BLaER1 treated with 17β-estradiol and CSF1 and Interleukin-3, amounts not matched to agents 10 nM and 100 nM (cell line): Measurements from ENCODE around the gene TBC1D9.

Source experiments
- H3K27ac ChIP-seq, 11 experiments: shearing (Covaris generic); formaldehyde crosslinking; 2 replicates each; pipeline ENCODE4 v1.8.1; 2022
- H3K27me3 ChIP-seq, 11 experiments: shearing (Covaris generic); formaldehyde crosslinking; 2 replicates each; pipeline ENCODE4 v1.8.1; 2022
- H3K36me3 ChIP-seq, 11 experiments: shearing (Covaris generic); formaldehyde crosslinking; 2 replicates each; pipeline ENCODE4 v1.8.1; 2022
- H3K4me1 ChIP-seq, 10 experiments: shearing (Covaris generic); formaldehyde crosslinking; 2 replicates each; pipeline ENCODE4 v1.8.1; 2022
- H3K4me2 ChIP-seq, 11 experiments: shearing (Covaris generic); formaldehyde crosslinking; 2 replicates each; pipeline ENCODE4 v1.8.1; 2022
- H3K4me3 ChIP-seq, 10 experiments: shearing (Covaris generic); formaldehyde crosslinking; 2 replicates each; pipeline ENCODE4 v1.8.1; 2022
- H3K9ac ChIP-seq, 11 experiments: shearing (Covaris generic); formaldehyde crosslinking; 2 replicates each; pipeline ENCODE4 v1.8.1; 2022
- H3K9me3 ChIP-seq, 11 experiments: shearing (Covaris generic); formaldehyde crosslinking; replicated peaks in 1 of 11; 2 replicates each; pipeline ENCODE4 v1.8.1; 2022
- H4K20me1 ChIP-seq, 11 experiments: shearing (Covaris generic); formaldehyde crosslinking; 2 replicates each; pipeline ENCODE4 v1.8.1; 2022
- Cebpa-rat ChIP-seq, 11 experiments: shearing (Covaris generic); IDR thresholded peaks; 2 replicates each; pipeline ENCODE4 v1.8.1; 2022

Gene TBC1D9

DNA sequence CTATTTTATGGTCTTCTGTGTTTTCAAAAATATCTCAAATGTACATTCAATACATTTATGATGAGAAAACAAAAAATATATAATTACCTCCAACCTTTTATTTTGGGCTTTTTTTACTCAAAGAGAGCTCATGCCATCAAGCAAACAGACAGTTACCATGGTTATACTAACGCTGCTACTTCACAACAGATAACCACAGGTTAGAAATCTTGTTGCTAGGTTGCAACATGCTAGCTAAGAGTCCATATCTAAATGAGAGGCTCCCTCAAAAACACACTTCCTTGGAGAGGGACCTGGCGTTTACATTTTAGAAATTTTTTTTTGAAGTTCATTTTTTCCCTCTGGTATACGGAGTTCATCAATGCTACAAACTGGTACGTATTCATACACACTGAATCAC is 44.3 kb downstream of the TBC1D9 start:
- H3K36me3 ChIP-seq: no peaks in the 10 kb centered on the region
- H3K4me3 ChIP-seq: no peak overlapping the region
- no peak overlapping the region for H3K9ac ChIP-seq
- peaks cover 0 to 24% (median 0%) of the 10 kb centered on the region in 11 experiments; a peak in 1 of 22 replicates for H4K20me1 ChIP-seq
- TF ChIP-seq Cebpa-rat (IDR thresholded peaks at IDR 0.05): no peak
- peaks cover 0 to 9% (median 0%) of the 10 kb centered on the region in 10 experiments; a peak in 6 of 20 replicates for H3K4me1 ChIP-seq
- no peak overlapping the region for H3K27ac ChIP-seq
- H3K4me2 ChIP-seq: no peak overlapping the region
- no peaks in the 10 kb centered on the region for H3K27me3 ChIP-seq
- peaks cover 0 to 10% (median 4%) of the 10 kb centered on the region in 11 experiments; a peak in 10 of 22 replicates for H3K9me3 ChIP-seq

DNA sequence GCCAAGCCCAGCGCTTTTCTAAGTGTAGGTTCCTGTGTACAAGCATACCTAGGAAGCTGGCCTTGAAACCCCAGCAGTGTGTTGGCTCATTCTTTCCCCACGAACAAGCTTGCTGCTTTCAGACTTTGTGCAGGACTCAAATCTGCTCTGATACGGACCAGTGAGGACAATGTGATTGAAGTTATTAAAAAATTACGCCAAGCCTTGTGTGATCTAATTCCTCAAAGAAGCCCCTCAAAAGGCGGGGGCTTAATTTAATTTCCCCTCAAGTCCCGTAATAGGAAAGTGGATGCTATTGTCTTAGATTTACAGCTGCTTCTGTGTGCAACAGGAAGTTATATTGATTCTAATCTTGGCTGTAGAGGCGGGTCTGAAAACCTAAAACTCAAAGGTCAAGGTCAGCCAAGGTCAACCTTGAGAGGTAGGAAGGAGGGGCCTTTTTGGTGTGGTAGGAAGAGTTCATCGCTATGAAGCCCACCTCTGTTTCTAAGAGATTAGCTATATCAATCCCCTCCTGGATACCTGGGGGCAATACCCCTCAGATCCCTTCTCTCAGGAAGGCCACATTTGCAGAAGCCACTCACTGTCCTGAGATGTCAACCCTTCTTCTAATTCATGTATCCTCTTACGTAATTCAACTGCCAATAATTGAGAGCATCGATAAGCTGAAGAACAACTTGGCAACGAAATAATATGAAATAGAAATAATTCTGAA is 45.1 kb downstream of the TBC1D9 start:
- H3K4me2 ChIP-seq: peak overlapping the region in 2 of 11 experiments; percentile 9 to 33; a peak in 5 of 22 replicates
- H3K4me1 ChIP-seq: peaks cover 0 to 13% (median 2%) of the 10 kb centered on the region in 10 experiments; a peak in 8 of 20 replicates
- H3K9me3 ChIP-seq: peaks cover 0 to 10% (median 4%) of the 10 kb centered on the region in 11 experiments; a peak in 10 of 22 replicates
- no peaks in the 10 kb centered on the region for H3K27me3 ChIP-seq
- no peak; a peak in 1 of 22 replicates for TF ChIP-seq Cebpa-rat (IDR thresholded peaks at IDR 0.05)
- no peaks in the 10 kb centered on the region for H3K36me3 ChIP-seq
- H3K27ac ChIP-seq: peak overlapping the region in 1 of 11 experiments; percentile 4; a peak in 1 of 22 replicates
- peaks cover 0 to 20% (median 0%) of the 10 kb centered on the region in 11 experiments; a peak in 1 of 22 replicates for H4K20me1 ChIP-seq
- no peak overlapping the region for H3K4me3 ChIP-seq
- no peak overlapping the region for H3K9ac ChIP-seq

DNA sequence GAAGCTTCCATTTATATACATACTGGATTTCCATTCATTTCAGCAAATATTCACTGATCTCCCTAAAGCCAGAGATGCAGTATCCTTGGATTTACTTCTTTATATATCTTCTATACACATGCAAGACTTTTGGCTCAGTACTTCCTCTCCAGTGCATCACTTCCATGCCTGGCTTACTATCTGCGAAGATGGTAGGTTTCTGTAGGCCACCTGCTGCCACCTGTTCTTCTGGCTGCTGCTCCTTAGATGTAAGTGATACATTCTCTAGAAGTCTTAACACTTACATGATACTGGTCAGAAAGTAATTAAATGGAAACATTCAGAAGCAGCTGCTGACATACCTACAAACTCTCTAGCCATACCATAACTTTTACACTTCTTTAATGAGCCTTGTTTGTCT is 48.9 kb downstream of the TBC1D9 start:
- Histone ChIP-seq H3K4me2 (no peak overlapping the region), H3K36me3 (no peaks in the 10 kb centered on the region), H3K4me1 (peaks cover 0 to 16% (median 3%) of the 10 kb centered on the region in 10 experiments; a peak in 8 of 20 replicates), H3K27me3 (no peaks in the 10 kb centered on the region), H3K9me3 (peaks cover 0 to 10% (median 4%) of the 10 kb centered on the region in 11 experiments; a peak in 10 of 22 replicates), H3K27ac (no peak overlapping the region), H4K20me1 (peaks cover 0 to 36% (median 0%) of the 10 kb centered on the region in 11 experiments; a peak in 2 of 22 replicates), H3K9ac (no peak overlapping the region), H3K4me3 (no peak overlapping the region)
- no peak for TF ChIP-seq Cebpa-rat (IDR thresholded peaks at IDR 0.05)

DNA sequence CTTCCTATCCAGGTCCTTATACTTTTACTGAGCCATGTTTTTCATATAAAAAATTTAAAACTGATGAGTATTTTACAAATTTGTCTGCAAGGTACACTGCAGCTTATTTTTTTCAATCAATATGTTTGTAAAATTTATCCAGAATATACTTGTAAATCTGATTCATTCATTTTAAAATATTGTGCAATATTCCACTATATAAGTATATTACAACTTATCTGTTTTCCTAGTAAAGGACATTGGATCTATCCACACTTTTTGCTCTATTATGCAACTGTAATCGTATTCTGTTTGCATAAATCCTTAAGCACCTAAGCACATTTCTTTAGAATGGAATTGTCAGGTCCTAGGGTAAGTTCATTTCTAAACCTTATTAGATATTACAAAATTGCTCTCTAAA is 49.5 kb downstream of the TBC1D9 start:
- H3K4me3 ChIP-seq: no peak overlapping the region
- TF ChIP-seq Cebpa-rat (IDR thresholded peaks at IDR 0.05): peak in 1 of 11 experiments; percentile 35; a peak in 1 of 22 replicates
- no peaks in the 10 kb centered on the region for H3K27me3 ChIP-seq
- H3K9me3 ChIP-seq: peaks cover 0 to 10% (median 4%) of the 10 kb centered on the region in 11 experiments; a peak in 10 of 22 replicates
- H3K4me1 ChIP-seq: peaks cover 0 to 16% (median 3%) of the 10 kb centered on the region in 10 experiments; a peak in 8 of 20 replicates
- H4K20me1 ChIP-seq: peaks cover 0 to 38% (median 0%) of the 10 kb centered on the region in 11 experiments; a peak in 2 of 22 replicates
- H3K9ac ChIP-seq: no peak overlapping the region
- peak overlapping the region in 2 of 11 experiments; percentile 31 to 59; a peak in 3 of 22 replicates for H3K4me2 ChIP-seq
- H3K27ac ChIP-seq: no peak overlapping the region
- H3K36me3 ChIP-seq: 0 out of 22 replicates have a peak, but pooled peaks cover 0 to 1% (median 0%) of the 10 kb centered on the region in 11 experiments

DNA sequence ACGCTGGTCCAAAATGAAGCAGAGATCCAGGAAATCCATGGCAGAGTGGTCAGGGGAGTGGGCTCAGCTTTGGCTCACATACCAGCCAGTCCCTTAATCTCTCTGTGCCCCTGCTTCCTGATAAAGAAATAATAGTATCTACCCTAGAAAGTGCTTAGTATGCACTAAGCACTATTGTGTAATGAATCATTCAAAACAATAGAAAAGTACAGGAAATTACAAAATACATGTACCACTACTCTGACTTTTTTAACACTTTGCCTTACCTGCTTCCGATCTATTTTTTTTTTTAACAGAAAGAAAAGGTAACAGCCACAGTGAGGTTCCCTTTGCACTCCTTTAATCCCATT is 49.9 kb downstream of the TBC1D9 start:
- Histone ChIP-seq H3K4me2 (peak overlapping the region in 3 of 11 experiments; percentile 31 to 59 (median 49); a peak in 5 of 22 replicates), H3K9me3 (peaks cover 0 to 10% (median 4%) of the 10 kb centered on the region in 11 experiments; a peak in 10 of 22 replicates), H3K27ac (no peak overlapping the region), H3K4me3 (no peak overlapping the region), H3K4me1 (peaks cover 0 to 16% (median 2%) of the 10 kb centered on the region in 10 experiments; a peak in 8 of 20 replicates), H3K27me3 (no peaks in the 10 kb centered on the region), H4K20me1 (peaks cover 0 to 42% (median 0%) of the 10 kb centered on the region in 11 experiments; a peak in 2 of 22 replicates), H3K36me3 (peaks cover 0 to 5% (median 0%) of the 10 kb centered on the region in 11 experiments; a peak in 3 of 22 replicates), H3K9ac (no peak overlapping the region)
- TF ChIP-seq Cebpa-rat (IDR thresholded peaks at IDR 0.05): no peak

DNA sequence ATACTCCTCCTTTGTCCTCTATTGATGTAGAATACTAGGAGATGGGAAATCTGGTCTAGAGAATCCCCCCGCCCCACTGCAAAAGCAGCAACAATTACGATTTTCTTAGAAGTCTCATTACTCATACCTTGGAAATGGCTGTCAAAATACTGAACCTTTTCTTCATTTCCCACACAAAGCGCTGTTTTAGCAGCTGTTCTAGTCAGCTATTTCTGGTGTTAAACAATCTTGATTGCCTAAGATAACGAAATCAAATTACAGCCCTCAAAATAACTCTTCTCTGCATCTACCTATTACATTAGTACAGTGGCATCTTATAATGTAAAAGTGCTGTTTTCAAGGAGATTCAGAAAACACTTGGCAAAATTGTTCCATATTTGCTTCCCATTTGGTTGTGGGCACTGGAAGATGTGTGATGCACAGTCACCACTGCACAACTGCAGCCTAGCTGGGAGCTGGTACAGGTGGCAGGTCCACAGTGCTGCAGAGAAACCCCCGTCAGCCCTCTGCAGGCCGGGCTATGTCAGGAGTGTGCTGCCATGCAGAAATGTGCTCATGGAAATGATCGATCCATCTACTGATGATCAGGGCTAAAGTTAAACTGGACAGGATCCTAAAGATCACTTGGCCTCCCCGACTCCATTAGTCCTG is 50.4 kb downstream of the TBC1D9 start:
- peaks cover 0 to 10% (median 4%) of the 10 kb centered on the region in 11 experiments; a peak in 10 of 22 replicates for H3K9me3 ChIP-seq
- no peaks in the 10 kb centered on the region for H3K27me3 ChIP-seq
- H3K27ac ChIP-seq: no peak overlapping the region
- peaks cover 0 to 42% (median 0%) of the 10 kb centered on the region in 11 experiments; a peak in 2 of 22 replicates for H4K20me1 ChIP-seq
- TF ChIP-seq Cebpa-rat (IDR thresholded peaks at IDR 0.05): no peak
- peaks cover 0 to 10% (median 0%) of the 10 kb centered on the region in 11 experiments; a peak in 4 of 22 replicates for H3K36me3 ChIP-seq
- H3K9ac ChIP-seq: no peak overlapping the region
- no peak overlapping the region for H3K4me3 ChIP-seq
- peak overlapping the region in 3 of 11 experiments; percentile 31 to 59 (median 49); a peak in 5 of 22 replicates for H3K4me2 ChIP-seq
- peaks cover 0 to 11% (median 0%) of the 10 kb centered on the region in 10 experiments; a peak in 7 of 20 replicates for H3K4me1 ChIP-seq

DNA sequence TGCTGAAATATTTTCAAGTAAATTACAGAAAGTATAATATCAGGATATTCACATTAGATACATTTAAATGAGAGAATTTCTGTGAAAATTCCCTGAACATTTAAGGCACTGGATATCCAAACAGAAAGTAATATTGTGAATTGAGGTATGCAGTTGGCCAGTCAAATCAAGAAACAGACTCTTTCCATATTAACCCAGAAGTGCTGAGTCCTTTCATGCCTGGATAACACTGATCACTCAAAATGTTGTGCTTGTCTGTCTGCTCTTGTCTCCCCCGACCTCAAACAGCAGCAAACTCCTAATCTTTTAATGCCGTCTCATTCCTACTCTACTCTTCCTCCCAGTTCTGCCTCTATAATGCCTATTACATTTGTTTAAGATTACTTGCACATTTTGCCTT is 51.2 kb downstream of the TBC1D9 start:
- no peaks in the 10 kb centered on the region for H3K27me3 ChIP-seq
- peaks cover 0 to 7% (median 4%) of the 10 kb centered on the region in 11 experiments; a peak in 10 of 22 replicates for H3K9me3 ChIP-seq
- no peak for TF ChIP-seq Cebpa-rat (IDR thresholded peaks at IDR 0.05)
- H3K4me3 ChIP-seq: no peak overlapping the region
- no peak overlapping the region for H3K4me2 ChIP-seq
- peaks cover 0 to 42% (median 0%) of the 10 kb centered on the region in 11 experiments; a peak in 2 of 22 replicates for H4K20me1 ChIP-seq
- H3K9ac ChIP-seq: no peak overlapping the region
- H3K27ac ChIP-seq: no peak overlapping the region
- peaks cover 0 to 12% (median 0%) of the 10 kb centered on the region in 11 experiments; a peak in 4 of 22 replicates for H3K36me3 ChIP-seq
- H3K4me1 ChIP-seq: peaks cover 0 to 11% (median 0%) of the 10 kb centered on the region in 10 experiments; a peak in 6 of 20 replicates

DNA sequence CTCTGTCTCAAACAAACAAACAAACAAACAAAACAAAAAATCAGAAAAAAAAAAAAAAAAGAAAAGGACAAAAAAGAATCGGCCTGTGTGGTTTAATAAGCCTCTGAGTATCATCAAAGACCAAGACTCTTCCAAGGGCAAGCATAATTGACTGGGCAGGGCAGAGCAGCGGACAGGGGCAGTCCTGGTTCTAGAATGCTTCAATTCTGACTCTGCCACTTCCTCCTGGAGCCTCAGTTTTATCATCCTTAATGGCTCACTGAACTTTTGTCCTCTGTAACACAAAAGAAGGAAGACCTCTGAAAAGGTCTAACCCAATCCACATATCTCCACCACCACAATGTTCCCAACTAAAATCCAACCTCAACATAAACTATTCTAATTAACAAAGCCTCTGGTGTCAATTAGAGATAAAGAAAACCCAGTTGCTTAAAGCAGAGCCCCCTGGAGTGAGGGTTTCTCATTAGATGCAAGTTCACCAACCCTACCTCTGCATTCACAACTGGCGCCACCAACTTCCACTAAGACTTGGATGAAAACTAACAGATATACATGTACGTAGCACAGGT is 51.7 kb downstream of the TBC1D9 start:
- Histone ChIP-seq H3K27ac (no peak overlapping the region), H3K36me3 (peaks cover 0 to 12% (median 0%) of the 10 kb centered on the region in 11 experiments; a peak in 4 of 22 replicates), H3K4me1 (peaks cover 0 to 11% (median 0%) of the 10 kb centered on the region in 10 experiments; a peak in 6 of 20 replicates), H3K27me3 (no peaks in the 10 kb centered on the region), H3K9ac (no peak overlapping the region), H4K20me1 (peaks cover 0 to 42% (median 0%) of the 10 kb centered on the region in 11 experiments; a peak in 2 of 22 replicates), H3K4me2 (no peak overlapping the region), H3K4me3 (no peak overlapping the region), H3K9me3 (peaks cover 0 to 2% (median under 1%) of the 10 kb centered on the region in 11 experiments; a peak in 6 of 22 replicates)
- no peak for TF ChIP-seq Cebpa-rat (IDR thresholded peaks at IDR 0.05)
